B cell (primary cell): ENCODE results near the gene ACVR1. TPM values are rescaled to one million over a fixed set of nuclear protein-coding genes. Genes with fewer than 3 reads are reported as not detected.

Experiments used
- ATAC-seq: fragments of 200-7000 bp; cut with Tn5 transposase; one replicate; pipeline ENCODE4 v1.10.0; 2021; ENCODE audit warnings: low read depth, mild to moderate bottlenecking, moderate number of reproducible peaks, moderate library complexity
- CTCF ChIA-PET: fragments of 350-600 bp; sonication (Branson Sonifier 250); formaldehyde crosslinking; loops from one replicate; lab custom pipeline; 2021; ENCODE audit warnings: antibody characterized with exemption, inconsistent platforms; lab: Charles Lee
- POLR2A ChIA-PET: fragments of 350-600 bp; sonication (Branson Sonifier 250); formaldehyde crosslinking; loops from one replicate; lab custom pipeline; 2021; ENCODE audit warnings: antibody characterized with exemption; lab: Charles Lee
- DNase-seq: peaks from one replicate; pipeline ENCODE4 v3.0.0; 2013
- H2AFZ ChIP-seq: 2 replicates; pipeline ENCODE4 v1.6.1; 2012; ENCODE audit warnings: mild to moderate bottlenecking, low read depth, low read length; ENCODE audit not compliant: insufficient read depth, poor library complexity, severe bottlenecking
- H3K27ac ChIP-seq, 2 donors: 1 replicate in 1 of 2; 2 replicates in 1 of 2; pipeline ENCODE4 v1.5.1; 2012 to 2013; ENCODE audit warnings: low read length in 2 of 2, mild to moderate bottlenecking in 2 of 2, moderate library complexity in 1 of 2
- H3K27me3 ChIP-seq, 4 experiments: fragments of 200-600 bp in 1 of 4; sonication (generic) in 1 of 4; replicated peaks in 1 of 4; 1 replicate in 2 of 4; 2 replicates in 2 of 4; pipeline versions ENCODE4 v1.6.1 to v1.7.0; 2013 to 2016; ENCODE audit warnings: low read length in 3 of 4, mild to moderate bottlenecking in 2 of 4, mixed read lengths in 1 of 4, moderate library complexity in 1 of 4; ENCODE audit not compliant: insufficient read depth in 4 of 4, control insufficient read depth in 3 of 4; ENCODE audit errors: control extremely low read depth in 1 of 4
- H3K36me3 ChIP-seq, 2 experiments: replicated peaks in 1 of 2; 1 replicate in 1 of 2; 2 replicates in 1 of 2; pipeline versions ENCODE4 v1.6.1 to v1.7.1; 2013; ENCODE audit warnings: low read length in 1 of 2; ENCODE audit not compliant: insufficient read depth in 2 of 2, control insufficient read depth in 1 of 2; ENCODE audit errors: control extremely low read depth in 1 of 2, extremely low read depth in 1 of 2
- H3K4me1 ChIP-seq, 2 donors: fragments of 200-600 bp in 1 of 2; sonication (generic) in 1 of 2; 1 replicate in 1 of 2; 2 replicates in 1 of 2; pipeline versions ENCODE4 v1.5.1 to v1.6.1; 2013 to 2017; ENCODE audit warnings: low read length in 2 of 2; ENCODE audit not compliant: control insufficient read depth in 2 of 2, insufficient read depth in 2 of 2
- H3K4me2 ChIP-seq: replicated peaks from 2 replicates; pipeline ENCODE3; 2012; ENCODE audit warnings: mild to moderate bottlenecking, low read depth, low read length; ENCODE audit not compliant: poor library complexity, severe bottlenecking
- H3K4me3 ChIP-seq, 5 experiments: fragments of 200-600 bp in 1 of 5; sonication (generic) in 1 of 5; 1 replicate in 3 of 5; 2 replicates in 2 of 5; pipeline versions ENCODE4 v1.5.1 to v1.7.0; 2011 to 2016; ENCODE audit warnings: low read length in 4 of 5, mild to moderate bottlenecking in 4 of 5, low read depth in 2 of 5, control low read depth in 1 of 5, moderate library complexity in 1 of 5; ENCODE audit not compliant: insufficient read depth in 1 of 5; ENCODE audit errors: control extremely low read depth in 1 of 5, extremely low read depth in 1 of 5
- H3K79me2 ChIP-seq: fragments of 200-600 bp; sonication (generic); one replicate; pipeline ENCODE4 v1.6.0; 2016; ENCODE audit warnings: low read length; ENCODE audit not compliant: control insufficient read depth, insufficient read depth
- H3K9ac ChIP-seq: fragments of 200-600 bp; sonication (generic); 2 replicates; pipeline ENCODE4 v1.6.1; 2017; ENCODE audit warnings: mild to moderate bottlenecking, low read length, moderate library complexity
- H3K9me3 ChIP-seq, 3 donors: one replicate each; pipeline versions ENCODE4 v1.6.1 to v1.7.1; 2013; ENCODE audit warnings: low read length in 2 of 3; ENCODE audit not compliant: control insufficient read depth in 2 of 3, insufficient read depth in 1 of 3; ENCODE audit errors: control extremely low read depth in 1 of 3
- H4K20me1 ChIP-seq: 2 replicates; pipeline ENCODE4 v1.6.0; 2012; ENCODE audit warnings: mild to moderate bottlenecking, low read length; ENCODE audit not compliant: insufficient read depth, control insufficient read depth, poor library complexity, severe bottlenecking
- H3K27ac Mint-ChIP-seq: one replicate; pipeline ENCODE4 v1.8.0; 2021; ENCODE audit warnings: mixed read lengths
- H3K27me3 Mint-ChIP-seq: one replicate; pipeline ENCODE4 v1.8.0; 2021; ENCODE audit warnings: mixed read lengths
- H3K4me1 Mint-ChIP-seq: one replicate; pipeline ENCODE4 v1.8.0; 2021; ENCODE audit warnings: mixed read lengths
- H3K4me3 Mint-ChIP-seq: one replicate; pipeline ENCODE4 v1.8.0; 2021; ENCODE audit warnings: mixed read lengths
- H3K9me3 Mint-ChIP-seq: one replicate; pipeline ENCODE4 v1.8.0; 2022; ENCODE audit warnings: mixed read lengths; ENCODE audit not compliant: insufficient read depth
- CTCF ChIP-seq: fragments of 200-600 bp; IDR thresholded peaks from one replicate; pipeline ENCODE4 v1.8.0; 2022; ENCODE audit warnings: antibody characterized with exemption, mild to moderate bottlenecking
- EZH2 ChIP-seq: IDR thresholded peaks from 2 replicates; pipeline ENCODE4 v1.6.1; 2012; ENCODE audit warnings: borderline replicate concordance, low read depth, mild to moderate bottlenecking, moderate library complexity, low read length; ENCODE audit not compliant: insufficient read depth, poor library complexity, severe bottlenecking
- WGBS: methylation state at CpG from one replicate; pipeline ENCODE4 v1.1.5; 2013; ENCODE audit warnings: missing lambda C conversion rate; ENCODE audit not compliant: insufficient coverage; 5-methylcytosine and 5-hydroxymethylcytosine counted together
- intact Hi-C: fragments of 100-400 bp; cut with micrococcal nuclease; formaldehyde crosslinking; loops from one replicate; pipeline ENCODE4 v1.10.0; 2022
- polyA plus RNA-seq: library from polyadenylated mRNA; depleted of rRNA; stranded (reverse); fragments of >200 nt; gene quantifications from 2 replicates; pipeline ENCODE4 v1.2.3, GENCODE V29; 2012
- total RNA-seq, 2 donors: library from RNA; stranded (reverse); fragments of 120-200 nt in 1 of 2; gene quantifications; 1 replicate in 1 of 2; 2 replicates in 1 of 2; pipeline versions ENCODE4 v1.2.3 to v1.2.4, GENCODE V29; 2013 to 2022

Gene ACVR1
- total and polyA plus RNA-seq, 2 donors (not counting 1 experiment from before 2014, with no cell fraction given): 3.7 to 11.7 TPM

GRCh38 chr2:157735532-157735931 is 140.6 kb downstream of the ACVR1 start:
- H3K27ac Mint-ChIP-seq: no peak overlapping the region
- intact Hi-C loops: no loop called here
- H3K4me3 Mint-ChIP-seq: no peak overlapping the region
- DNase-seq (no peak), ATAC-seq (no peak)
- WGBS: no CpG with 5 or more reads among the region's 1 CpG
- Histone ChIP-seq H3K36me3 (peaks cover 0 to 11% of the 10 kb centered on the region in 2 experiments), H3K4me3 (no peak overlapping the region), H3K79me2 (no peaks in the 10 kb centered on the region), H3K27ac (no peak overlapping the region), H3K4me1 (no peaks in the 10 kb centered on the region), H3K27me3 (no peaks in the 10 kb centered on the region), H3K4me2 (no peak overlapping the region), H4K20me1 (no peaks in the 10 kb centered on the region), H3K9ac (no peak overlapping the region), H3K9me3 (peaks cover 0 to 2% (median 0%) of the 10 kb centered on the region in 3 donors), H2AFZ (no peak overlapping the region)
- CTCF ChIA-PET: no interaction called here
- POLR2A ChIA-PET: no interaction called here
- H3K27me3 Mint-ChIP-seq: no peaks in the 10 kb centered on the region
- no peaks in the 10 kb centered on the region for H3K9me3 Mint-ChIP-seq
- no peak for TF ChIP-seq CTCF
- no peak for TF ChIP-seq EZH2
- peaks cover 2% of the 10 kb centered on the region for H3K4me1 Mint-ChIP-seq

- no peak overlapping the region for H3K27ac ChIP-seq
- H3K27ac Mint-ChIP-seq: no peak overlapping the region
- no peak overlapping the region for H3K4me3 Mint-ChIP-seq
- H4K20me1 ChIP-seq: no peaks in the 10 kb centered on the region
- no peaks in the 10 kb centered on the region for H3K4me1 ChIP-seq
- TF ChIP-seq EZH2: no peak
- no peak for TF ChIP-seq CTCF
- POLR2A ChIA-PET: no interaction called here
- no peak overlapping the region for H2AFZ ChIP-seq
- ATAC-seq: no peak
- H3K4me2 ChIP-seq: no peak overlapping the region
- no peak overlapping the region for H3K9ac ChIP-seq
- H3K4me1 Mint-ChIP-seq: peaks cover 8% of the 10 kb centered on the region
- H3K27me3 Mint-ChIP-seq: no peaks in the 10 kb centered on the region
- no CpG with 5 or more reads among the region's 2 CpGs for WGBS
- H3K36me3 ChIP-seq: peaks cover 0 to 11% of the 10 kb centered on the region in 2 experiments
- H3K27me3 ChIP-seq: no peaks in the 10 kb centered on the region
- H3K9me3 Mint-ChIP-seq: no peaks in the 10 kb centered on the region
- peaks cover 0 to 2% (median 0%) of the 10 kb centered on the region in 3 donors for H3K9me3 ChIP-seq
- no peaks in the 10 kb centered on the region for H3K79me2 ChIP-seq
- intact Hi-C loops: no loop called here
- no peak for DNase-seq
- no peak overlapping the region for H3K4me3 ChIP-seq
- CTCF ChIA-PET: no interaction called here
Observed at GRCh38 chr2:157733263-157733662, 142.9 kb downstream of the ACVR1 start.
